Stimulated activated naive CD8-positive, alpha-beta T cell treated with anti-CD3 and anti-CD28 coated beads, Interleukin-15, Interleukin-2, amounts not matched to agents 100 U/mL and 50 U/mL, for 24 hours (primary cell): ENCODE results near the gene ADAD2.

Experiments used
- ATAC-seq: fragments of 150-1000 bp; cut with Tn5 transposase; one replicate; pipeline ENCODE4 v1.10.0; 2021
- DNase-seq: peaks from one replicate; pipeline ENCODE4 v3.0.0; 2021

ADAD2 gene

DNA sequence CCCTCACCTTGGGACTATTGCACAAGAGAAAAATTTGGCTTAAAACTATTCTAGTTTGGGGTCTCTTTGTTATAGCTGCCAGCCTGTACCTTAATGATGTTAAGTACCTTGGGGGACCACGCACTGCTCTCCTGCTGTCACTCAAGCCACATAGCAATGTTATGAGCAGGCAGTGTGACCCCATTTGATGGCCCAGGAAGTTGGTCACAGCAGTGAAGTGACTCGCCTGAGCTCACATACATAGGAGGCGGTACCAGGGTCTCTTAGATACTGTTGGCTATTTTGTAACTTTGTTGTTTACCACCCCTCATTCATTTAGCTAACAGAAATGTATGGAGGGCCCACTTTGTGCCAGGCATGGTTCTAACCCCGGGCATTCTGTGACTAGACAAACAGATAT lies 32.5 kb downstream of the ADAD2 start:
- ATAC-seq: no peak
- DNase-seq: no peak

DNA sequence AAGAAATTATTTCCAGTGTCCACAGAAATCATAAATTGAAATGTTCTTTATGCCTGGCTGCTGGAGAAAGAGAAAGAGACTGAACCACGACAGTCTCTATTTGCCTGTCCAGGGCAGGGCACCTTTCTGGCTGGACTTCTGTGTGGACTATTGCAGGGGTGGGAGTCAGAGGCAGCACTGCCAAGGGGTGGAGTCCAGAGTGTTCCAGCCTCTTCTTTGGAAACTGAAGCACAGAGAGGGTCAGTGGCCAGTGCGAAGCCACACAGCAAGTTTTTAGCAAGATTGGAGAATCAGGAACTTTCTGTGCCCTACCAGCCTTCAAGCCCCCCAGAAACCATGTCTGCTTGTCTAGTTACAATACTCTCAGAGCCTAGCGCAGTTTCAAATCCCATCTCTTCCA lies 33.6 kb downstream of the ADAD2 start:
- ATAC-seq: no peak
- DNase-seq: no peak

DNA sequence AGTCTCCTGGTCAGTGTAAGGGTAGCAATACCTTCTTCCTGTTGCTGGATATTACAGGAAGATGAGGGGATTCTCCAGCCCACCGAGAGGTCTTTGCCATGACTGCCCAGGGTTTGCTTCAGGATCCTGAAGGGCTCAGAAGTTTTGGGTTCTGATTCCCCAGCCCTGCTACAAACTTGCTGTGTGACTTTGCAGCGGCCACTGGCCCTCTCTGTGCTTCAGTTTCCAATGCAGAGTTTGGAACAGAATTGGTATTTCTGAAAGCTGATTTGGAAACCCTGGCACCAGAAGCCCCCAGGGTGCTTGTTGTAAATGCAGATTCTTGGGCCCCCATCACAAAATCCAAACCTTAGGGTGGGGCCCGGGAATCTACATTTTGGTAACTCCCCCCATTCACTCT lies 34.2 kb downstream of the ADAD2 start:
- ATAC-seq (no peak), DNase-seq (no peak)

DNA sequence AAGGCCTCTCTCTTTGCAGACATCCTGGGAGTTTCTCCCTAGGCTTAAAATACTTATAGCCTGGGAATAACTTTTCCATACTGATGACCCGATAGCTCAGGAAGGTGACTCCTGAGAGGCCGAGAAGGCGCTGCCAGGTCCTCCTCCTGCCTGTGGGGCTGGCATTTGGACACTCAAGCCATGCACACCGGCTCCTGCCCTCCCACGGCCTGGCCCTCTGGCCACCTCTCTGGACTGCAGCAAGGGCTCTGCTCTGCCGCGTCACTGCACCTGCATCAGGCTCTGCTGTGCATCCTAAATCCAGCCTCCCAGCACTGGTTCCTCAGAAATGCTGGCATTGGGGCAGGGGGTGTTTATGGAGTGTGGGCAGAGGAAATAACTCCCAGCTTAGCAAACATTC lies 34.6 kb downstream of the ADAD2 start:
- ATAC-seq (no peak), DNase-seq (no peak)

DNA sequence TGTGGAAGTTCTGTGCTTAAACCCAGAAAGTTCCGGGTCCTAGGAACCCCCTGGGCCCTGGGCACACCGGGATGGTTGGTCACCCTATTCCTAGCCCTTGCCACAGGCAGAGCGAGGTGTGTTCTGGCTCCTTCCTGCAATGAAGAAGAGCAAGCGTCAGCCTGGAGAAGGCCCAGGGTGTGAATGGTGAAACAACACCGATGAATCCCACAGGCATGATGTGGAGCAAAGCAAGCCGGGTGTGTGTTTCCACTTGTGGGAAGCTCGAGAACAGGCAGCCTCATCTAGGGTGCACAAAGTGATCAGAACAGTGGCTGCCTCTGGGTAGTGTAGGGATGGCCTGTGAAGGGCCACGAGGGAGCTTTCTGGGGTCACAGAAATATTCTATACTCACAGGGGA lies 35.1 kb downstream of the ADAD2 start:
- no peak for DNase-seq
- ATAC-seq: no peak

DNA sequence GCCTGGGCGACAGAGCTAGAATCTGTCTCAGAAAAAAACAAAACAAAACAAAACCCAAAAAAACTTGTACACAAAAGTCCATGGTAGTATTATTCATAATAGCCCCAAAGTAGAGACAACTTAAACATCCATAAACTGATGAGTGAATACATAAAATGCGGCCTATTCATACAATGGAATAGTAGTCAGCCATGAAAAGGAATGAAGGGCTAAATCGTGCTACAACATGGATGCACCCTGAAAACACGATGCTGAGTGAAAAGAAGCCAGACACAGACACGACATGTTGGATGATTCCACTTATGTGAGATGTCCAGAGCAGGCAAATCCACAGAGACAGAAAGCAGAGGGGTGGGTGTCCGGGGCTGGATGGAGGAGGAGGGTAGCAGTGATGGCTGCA lies 36.6 kb downstream of the ADAD2 start:
- no peak for ATAC-seq
- DNase-seq: no peak

DNA sequence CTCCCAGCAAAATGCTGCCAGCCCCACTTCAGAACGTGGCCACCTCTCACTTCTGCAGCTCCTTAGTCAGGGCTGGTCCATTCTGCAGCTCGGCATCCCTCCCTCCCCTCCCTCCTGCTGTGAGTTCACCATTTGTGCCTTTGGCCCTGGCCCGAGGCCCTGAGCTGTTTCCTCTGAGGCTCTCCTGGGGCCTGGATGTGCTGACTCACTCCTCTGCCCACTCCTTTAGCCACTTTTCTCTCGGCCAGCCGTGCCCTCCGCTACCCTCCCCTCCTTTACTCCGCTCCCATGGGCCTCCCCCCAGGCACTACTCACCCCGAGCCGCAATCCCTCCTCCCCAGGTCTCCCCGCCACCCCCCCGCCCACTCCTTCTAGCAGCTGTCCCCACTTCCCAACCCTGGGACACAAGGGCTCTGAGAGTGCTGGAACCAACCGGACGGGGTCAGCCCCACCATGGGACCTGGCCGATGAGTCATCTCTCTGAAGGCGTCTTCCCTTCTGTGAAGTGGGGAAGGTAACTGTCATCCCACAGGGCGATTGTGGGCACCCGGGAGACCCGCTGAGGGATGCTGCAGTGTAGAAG lies 37.4 kb downstream of the ADAD2 start:
- DNase-seq: no peak
- no peak for ATAC-seq

DNA sequence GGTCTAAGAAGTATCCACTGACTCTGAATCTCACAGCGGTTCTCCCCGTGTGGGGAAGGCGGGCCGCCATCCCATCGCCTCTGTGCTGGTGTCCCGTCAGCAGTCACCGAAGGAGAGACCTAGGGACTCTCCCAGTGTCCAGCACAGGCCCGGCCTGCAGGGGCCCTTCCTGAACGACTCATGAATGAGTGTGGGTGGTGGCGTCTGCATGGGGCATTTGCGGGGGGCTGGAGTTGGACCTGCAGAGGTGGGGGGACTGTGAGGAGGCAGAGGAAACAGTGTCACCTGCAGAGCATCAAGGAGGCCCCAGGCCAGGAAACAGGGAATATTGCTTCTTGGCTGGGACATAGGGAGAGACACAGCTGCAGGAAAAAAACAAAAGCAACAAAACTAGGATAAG lies 38.5 kb downstream of the ADAD2 start:
- no peak for ATAC-seq

DNA sequence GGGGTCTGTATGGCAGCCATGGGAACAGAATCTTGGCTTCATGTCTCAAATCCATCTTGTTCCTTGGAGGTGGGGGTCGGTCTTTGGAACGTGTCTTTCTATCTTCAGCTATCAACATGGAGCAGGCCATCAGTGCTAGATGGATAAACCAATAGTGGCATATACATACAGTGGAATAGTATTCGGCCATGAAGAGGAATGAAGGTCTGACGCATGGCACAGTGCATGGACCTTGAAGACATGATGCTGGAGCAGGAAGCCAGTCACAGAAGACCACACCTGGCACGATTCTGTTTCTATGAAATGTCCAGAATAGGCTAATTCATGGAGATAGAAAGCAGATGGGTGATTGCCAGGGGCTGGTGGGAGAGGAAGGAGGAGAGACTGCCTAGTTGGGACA lies 41.1 kb downstream of the ADAD2 start:
- ATAC-seq (no peak), DNase-seq (no peak)

More for the DNA sequence above, 38.5 kb downstream of the ADAD2 start:
- no peak for DNase-seq

DNA sequence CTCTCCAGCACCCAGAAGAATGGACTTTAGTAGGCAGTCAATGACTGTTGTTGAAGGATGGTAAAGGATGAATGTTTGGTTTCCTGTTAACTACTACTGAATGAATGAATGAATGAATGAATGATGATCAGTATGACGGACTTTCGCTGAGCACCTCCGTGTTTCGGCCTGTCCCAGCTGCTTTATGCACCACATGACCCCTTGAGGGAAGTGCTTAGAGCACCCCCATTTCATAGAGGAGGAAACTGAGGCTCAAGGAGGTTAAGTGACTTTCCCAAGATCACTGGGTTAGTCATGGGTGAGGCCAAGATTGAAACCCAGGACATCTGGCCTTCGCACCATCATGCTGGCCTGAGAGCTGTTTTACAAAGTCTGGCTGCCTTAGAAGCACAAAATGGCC lies 42.0 kb downstream of the ADAD2 start:
- no peak for ATAC-seq
- no peak for DNase-seq

DNA sequence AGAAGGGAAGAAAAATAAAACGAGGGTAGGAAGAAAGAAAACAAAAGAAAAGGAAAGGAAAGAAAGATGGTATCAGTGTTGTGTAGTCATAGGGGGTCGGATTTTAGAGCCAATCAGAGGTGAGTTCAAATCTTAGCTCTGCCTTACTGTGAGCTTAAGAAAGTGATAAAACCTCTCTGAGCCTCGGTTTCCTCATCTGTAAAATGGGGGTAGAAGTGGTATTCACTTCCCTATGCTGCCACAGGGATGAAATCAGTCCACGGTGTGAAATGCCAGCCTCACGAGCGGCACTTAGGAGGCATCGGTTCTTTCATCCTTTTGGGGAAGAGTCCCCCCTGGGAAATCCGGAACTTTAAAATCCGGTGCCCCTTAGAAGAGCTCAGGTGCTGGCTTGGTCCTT lies 42.8 kb downstream of the ADAD2 start:
- no peak for ATAC-seq
- no peak for DNase-seq

DNA sequence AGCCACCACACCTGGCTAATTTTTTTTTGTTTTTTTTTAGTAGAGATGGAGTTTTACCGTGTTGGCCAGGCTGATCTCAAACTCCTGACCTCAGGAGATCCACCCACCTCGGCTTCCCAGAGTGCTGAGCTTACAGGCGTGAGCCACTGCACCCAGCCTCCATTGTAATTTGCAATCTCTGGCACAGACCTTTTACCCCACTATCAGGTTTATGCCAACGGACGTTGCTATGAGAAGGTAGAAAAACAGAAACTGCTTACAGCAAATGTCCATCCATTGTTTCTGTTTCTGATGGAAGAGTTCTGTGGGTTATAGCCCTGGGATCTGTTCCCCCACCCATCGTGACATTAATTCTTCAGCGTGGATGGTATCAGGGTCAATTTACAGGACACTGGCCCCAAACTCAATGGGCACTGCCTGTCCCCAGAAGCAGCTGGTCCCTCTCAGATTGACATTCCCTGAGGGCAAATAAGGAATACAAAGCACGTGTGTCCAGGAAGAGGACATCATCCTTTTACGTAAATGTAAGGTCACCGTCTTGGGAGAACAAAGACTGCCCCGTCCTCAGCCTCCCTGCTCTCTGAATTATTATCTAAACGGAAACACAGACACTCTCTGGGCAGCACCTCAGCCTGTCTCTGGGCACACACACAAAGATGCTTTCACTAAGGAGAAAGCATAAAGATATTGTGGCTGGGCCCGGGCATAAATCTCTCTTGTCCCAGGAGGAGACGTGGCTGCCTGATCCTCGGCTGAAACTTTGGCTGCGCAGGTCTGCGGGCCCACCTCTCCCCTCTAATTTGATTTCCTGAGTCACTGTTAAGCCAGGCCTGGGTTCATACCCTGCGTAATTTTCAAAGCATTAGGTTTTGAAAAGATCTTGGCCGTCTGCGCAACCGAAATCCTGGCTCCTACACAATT lies 43.6 kb downstream of the ADAD2 start:
- DNase-seq (no peak), ATAC-seq (no peak)

DNA sequence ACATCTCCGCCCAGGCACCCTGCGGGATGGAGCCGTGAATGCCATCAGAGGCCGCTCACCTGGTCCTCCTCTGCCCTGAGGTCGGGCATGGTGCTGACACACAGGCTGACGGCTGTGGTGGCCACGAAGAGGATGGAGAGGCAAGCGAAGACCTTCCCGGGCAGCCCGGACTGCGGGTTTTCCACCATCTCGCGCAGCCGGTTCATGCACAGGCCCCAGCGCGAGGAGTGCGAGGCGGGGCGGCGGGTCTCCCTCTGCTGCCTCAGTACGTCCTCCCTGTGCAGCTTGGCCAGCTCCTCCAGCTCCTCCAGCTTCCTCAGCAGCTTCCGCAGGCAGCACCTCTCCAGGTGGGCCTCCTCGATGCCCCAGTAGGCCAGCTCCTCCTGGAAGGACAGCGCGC lies 45.7 kb downstream of the ADAD2 start:
- ATAC-seq (no peak), DNase-seq (no peak)

DNA sequence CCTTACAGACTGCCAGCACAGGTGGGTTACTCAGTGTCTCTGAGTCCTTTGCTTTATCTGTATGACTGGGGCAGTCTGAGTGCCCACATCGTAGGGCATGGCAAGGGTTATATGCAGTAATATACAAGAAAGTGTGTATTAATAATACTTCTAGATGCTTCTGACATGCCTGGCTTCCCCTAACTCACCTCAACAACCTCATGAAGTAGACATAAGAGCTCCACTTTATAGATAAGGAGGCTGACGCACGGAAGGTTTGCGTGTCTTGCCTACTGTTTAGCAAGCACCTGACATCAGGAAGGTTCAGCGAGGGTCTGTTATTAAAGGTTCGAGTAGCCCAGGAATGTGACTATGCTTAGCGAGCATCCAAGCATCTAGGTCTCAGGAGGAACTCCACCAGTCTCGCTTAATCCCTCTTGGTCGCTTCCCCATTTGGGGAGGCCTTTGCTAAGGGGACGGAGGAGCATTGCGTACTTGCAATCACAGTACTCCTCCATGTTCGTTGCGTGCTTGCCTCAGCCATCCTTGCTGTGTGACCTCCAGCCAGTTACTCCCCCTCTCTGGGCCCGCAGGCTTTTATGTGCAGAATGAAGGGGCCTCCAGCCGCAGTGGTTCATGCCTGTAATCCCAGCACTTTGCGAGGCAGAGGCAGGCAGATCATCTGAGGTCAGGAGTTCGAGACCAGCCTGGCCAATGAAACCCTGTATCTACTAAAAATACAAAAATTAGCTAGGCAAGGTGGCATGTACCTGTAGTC lies 47.2 kb downstream of the ADAD2 start:
- ATAC-seq (no peak), DNase-seq (no peak)

DNA sequence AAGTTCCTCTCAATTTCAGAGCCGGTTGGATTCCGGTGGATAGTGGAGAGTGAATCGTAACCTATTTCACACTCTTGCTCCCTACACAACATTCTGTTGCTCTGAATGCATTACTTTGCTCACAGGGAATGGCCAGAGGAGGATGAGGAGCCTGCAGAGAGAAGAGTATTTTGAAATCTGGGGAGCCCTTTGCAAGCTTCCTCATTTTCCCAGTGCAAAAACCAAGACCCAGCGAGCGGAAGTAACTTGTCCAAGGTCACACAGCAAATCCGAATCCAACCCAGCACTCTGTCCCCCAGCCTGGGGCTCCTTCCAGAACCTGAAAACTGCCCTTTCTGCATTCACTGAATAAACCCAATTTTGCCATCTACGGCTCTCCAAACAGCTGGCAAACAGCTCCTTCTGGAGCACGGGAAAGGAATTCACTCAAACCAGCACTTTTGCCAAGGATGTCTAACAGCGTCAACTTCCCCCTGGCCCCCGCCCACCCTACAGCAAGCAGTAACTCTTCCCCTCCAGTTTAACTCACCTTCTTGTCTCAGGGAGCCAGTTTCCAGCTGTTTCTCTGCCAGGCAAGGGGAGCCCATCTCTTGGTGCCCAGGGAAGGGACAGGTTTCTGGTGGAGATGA lies 48.3 kb downstream of the ADAD2 start:
- ATAC-seq (no peak), DNase-seq (no peak)

DNA sequence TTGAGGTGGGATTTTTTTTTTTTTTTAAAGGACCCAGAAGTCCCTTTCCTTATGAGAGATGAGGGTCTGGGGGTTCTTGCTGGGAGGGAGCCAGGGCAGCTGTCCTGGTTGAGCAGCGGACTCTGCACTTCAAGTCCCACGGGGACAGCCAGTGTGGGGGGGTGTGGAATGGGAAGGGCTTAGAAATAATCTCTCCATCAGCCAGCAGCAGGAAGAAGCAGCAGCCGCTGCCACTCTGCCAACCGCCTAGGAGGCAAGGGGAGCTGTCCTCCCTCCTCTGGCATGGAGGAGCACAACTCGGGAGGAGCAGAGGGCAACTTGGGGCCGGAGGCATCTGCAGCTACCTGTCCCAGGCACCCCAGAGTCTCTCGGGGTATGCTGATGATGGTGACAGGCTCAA lies 49.0 kb downstream of the ADAD2 start, which contains the start of gene KCNG4:
Gene KCNG4, minus strand, starts transcription at position 104 of the 400 bp plus-strand sequence. CDS start 2,527 bp downstream, outside the sequence.
- DNase-seq (no peak), ATAC-seq (no peak)

DNA sequence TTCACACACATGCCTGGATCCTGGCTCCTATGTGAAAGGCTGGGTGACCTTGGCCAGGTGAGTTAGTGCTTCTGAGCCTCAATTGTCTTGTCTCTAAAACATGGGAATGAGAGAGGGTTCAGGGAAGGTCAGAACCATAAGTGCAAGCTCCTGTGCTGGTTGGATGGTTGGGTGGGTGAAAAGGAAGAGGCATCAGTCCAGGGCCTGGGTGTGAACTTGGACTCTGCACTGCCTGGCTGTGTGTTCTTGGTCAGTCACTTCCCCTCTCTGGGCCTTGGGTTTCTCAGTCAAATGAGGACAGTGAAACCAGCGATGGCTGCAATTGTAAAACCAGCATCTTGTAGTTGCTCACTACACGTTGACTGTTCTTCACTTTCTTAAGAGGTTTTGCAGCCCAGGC lies 49.5 kb downstream of the ADAD2 start:
- no peak for DNase-seq
- no peak for ATAC-seq

DNA sequence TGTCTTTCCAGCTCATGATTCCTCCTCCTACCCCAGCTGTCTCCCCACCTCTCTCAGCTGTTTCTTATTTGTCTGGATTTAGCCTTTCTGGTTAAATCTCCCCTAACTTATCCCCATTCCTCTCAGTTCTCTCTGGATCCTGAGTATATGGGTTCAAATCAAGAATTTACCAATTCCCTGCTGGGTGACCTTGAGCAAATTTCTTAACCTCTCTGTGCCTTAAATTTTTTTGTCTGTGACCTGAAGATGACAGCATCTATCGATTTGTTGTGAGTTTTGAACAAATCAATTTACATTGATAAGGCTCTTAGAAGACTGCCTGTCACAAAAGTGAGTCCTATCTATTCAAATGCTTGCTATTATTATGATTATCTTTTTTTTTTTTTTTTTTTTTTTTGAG lies 50.8 kb downstream of the ADAD2 start:
- no peak for ATAC-seq
- DNase-seq: no peak

DNA sequence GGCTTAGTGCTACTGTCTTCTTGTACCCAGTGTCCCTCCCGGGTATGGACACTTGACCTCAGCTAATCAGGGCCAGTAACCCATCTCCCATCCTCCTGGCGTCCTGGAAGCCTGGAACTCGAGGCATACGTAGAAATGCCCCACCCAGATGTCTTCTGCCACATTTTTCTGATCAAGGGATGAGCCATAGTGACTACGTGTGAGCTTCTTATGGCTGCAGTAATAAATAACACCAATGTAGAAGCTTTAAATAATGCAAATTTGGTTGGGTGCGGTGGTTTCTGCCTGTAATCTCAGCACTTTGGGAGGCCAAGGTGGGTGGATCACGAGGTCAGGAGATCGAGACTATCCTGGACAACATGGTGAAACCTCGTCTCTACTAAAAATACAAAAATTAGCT lies 51.9 kb downstream of the ADAD2 start:
- DNase-seq: no peak
- no peak for ATAC-seq

DNA sequence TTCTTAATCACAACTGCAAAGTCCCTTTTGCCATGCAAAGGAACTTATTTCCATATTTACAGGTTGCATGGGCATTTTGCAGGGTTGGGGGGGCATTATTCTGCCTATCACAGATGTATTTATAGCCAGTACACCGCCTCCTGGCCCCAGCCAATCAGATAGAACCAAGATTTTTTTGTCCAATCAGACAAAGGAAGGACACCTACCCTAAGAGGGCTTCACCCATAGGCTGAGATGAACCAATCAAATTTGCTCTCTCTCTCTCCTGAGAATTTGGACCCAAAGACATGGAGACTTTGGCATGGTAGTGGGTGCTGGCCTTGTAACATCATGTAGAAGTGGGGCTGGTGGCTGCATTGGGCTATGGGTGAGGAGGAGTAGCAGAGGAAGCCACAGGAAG lies 52.8 kb downstream of the ADAD2 start:
- ATAC-seq (no peak), DNase-seq (no peak)

DNA sequence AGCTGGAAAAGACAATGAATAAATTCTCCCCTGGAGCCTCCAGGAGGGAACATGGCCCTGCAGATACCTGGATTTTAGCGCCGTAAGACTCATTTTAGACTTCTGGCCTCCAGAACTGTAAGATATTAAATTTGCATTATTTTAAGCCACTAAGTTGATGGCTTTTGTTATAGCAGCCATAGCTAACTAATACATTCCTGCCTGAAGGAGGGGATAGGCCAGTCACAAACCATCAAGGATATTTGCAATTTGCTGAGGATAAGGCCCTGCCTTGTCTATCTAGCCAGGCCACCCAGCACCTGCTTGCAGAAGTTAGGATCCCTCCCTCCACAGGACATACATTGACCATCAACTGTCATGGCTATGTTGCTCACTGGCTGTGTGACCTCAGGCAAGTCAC lies 53.8 kb downstream of the ADAD2 start:
- no peak for DNase-seq
- ATAC-seq: no peak

DNA sequence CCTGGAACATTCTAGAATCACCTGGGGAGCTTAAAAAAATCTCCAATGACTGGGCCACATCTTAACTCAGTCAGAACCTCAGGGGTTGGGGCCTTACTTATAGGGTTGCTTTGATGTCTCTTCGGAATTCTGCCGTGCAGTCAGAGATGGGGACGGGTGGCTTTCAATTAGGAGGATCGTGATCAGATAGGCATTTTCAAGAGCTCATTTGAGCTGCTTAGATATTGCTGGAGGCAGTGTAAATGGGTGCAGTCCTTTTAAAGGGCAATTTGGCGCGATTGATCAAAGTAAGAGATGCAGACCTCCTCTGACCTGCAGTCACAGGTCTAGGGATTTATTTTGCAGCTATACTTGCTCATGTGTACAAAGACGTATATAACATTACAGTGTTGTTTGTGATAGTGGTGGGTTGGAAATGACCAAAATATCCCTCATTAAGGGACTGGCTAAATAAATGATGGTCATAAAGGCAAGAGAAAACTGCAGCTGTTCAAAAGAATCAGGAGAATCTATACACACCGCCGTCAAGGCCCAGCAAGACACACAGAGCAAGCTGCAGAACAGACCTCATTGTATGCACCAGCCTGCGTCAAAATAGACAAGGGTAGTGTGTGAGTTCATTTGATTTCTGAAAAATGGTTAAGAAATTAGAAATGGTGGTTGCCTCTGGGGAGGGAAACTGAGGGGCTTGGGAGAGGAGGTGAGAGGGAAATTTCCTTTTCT lies 55.2 kb downstream of the ADAD2 start:
- ATAC-seq: no peak

More for the DNA sequence above, 55.2 kb downstream of the ADAD2 start:
- no peak for DNase-seq
